IMR-90 (cell line): ENCODE data around the gene DUSP16. TPM values are rescaled to one million over a fixed set of nuclear protein-coding genes. Genes with fewer than 3 reads are reported as not detected.

Experiments
- ATAC-seq: fragments of 200-7000 bp; cut with Tn5 transposase; 2 replicates; pipeline ENCODE4 v1.9.1; 2020; ENCODE audit warnings: low read depth, mild to moderate bottlenecking, moderate library complexity
- BruUV-seq: library from RNA; stranded (reverse); fragments of 400-500 nt; replicated peaks from 2 replicates; lab custom pipeline; 2021; lab: Mats Ljungman, UMichigan
- CTCF ChIA-PET: fragments of 300-600 bp; formaldehyde crosslinking; extraction: SDS; loops from one replicate; lab custom pipeline; 2021; ENCODE audit warnings: antibody characterized with exemption; lab: Yijun Ruan, JAX
- POLR2A ChIA-PET: fragments of 300-600 bp; sonication (Branson Sonifier 250); formaldehyde crosslinking; loops from one replicate; lab custom pipeline; 2022; ENCODE audit warnings: antibody characterized with exemption; ENCODE audit not compliant: unreplicated experiment; lab: Charles Lee
- DNase-seq: peaks from one replicate; pipeline ENCODE4 v3.0.0; 2013
- H2AFZ ChIP-seq: replicated peaks from 2 replicates; pipeline ENCODE3; 2013; ENCODE audit warnings: low read length, mild to moderate bottlenecking; ENCODE audit not compliant: poor library complexity
- H2AK5ac ChIP-seq: 2 replicates; pipeline ENCODE4 v1.6.1; 2013; ENCODE audit warnings: low read depth, low read length, inconsistent platforms
- H2AK9ac ChIP-seq: replicated peaks from 2 replicates; pipeline ENCODE3; 2013; ENCODE audit warnings: mild to moderate bottlenecking, low read depth, low read length, moderate library complexity; ENCODE audit not compliant: poor library complexity
- H2BK120ac ChIP-seq: 2 replicates; pipeline ENCODE4 v1.6.1; 2013; ENCODE audit warnings: low read depth, low read length, inconsistent platforms
- H2BK15ac ChIP-seq: 3 replicates; pipeline ENCODE4 v1.6.1; 2013; ENCODE audit warnings: low read depth, low read length, inconsistent platforms
- H2BK20ac ChIP-seq: 2 replicates; pipeline ENCODE4 v1.6.1; 2013; ENCODE audit warnings: low read depth, mild to moderate bottlenecking, inconsistent platforms, low read length, moderate library complexity
- H2BK5ac ChIP-seq: 2 replicates; pipeline ENCODE4 v1.6.1; 2013; ENCODE audit warnings: mild to moderate bottlenecking, low read depth, low read length, inconsistent platforms; ENCODE audit not compliant: poor library complexity, severe bottlenecking
- H3K14ac ChIP-seq: replicated peaks from 2 replicates; pipeline ENCODE4 v1.6.1; 2013; ENCODE audit warnings: low read depth, low read length, inconsistent platforms
- H3K18ac ChIP-seq: 2 replicates; pipeline ENCODE4 v1.6.1; 2013; ENCODE audit warnings: low read depth, low read length, control low read depth
- H3K23ac ChIP-seq: 2 replicates; pipeline ENCODE4 v1.6.1; 2013; ENCODE audit warnings: low read depth, low read length, inconsistent platforms
- H3K27ac ChIP-seq: 2 replicates; pipeline ENCODE4 v1.5.1; 2013; ENCODE audit warnings: mild to moderate bottlenecking, control low read depth, low read length; ENCODE audit not compliant: insufficient read depth
- H3K27me3 ChIP-seq: 2 replicates; pipeline ENCODE4 v1.6.1; 2013; ENCODE audit warnings: low read length; ENCODE audit not compliant: control insufficient read depth, insufficient read depth
- H3K36me3 ChIP-seq: 2 replicates; pipeline ENCODE4 v1.6.1; 2013; ENCODE audit warnings: low read length, mixed read lengths; ENCODE audit not compliant: control insufficient read depth, insufficient read depth
- H3K4ac ChIP-seq: 2 replicates; pipeline ENCODE4 v1.6.1; 2013; ENCODE audit warnings: low read depth, low read length, inconsistent platforms
- H3K4me1 ChIP-seq: 2 replicates; pipeline ENCODE4 v1.6.1; 2013; ENCODE audit warnings: low read length, mixed read lengths; ENCODE audit not compliant: control insufficient read depth, insufficient read depth
- H3K4me2 ChIP-seq: 2 replicates; pipeline ENCODE4 v1.6.1; 2013; ENCODE audit warnings: low read depth, mild to moderate bottlenecking, control low read depth, low read length, moderate library complexity
- H3K4me3 ChIP-seq: 2 replicates; pipeline ENCODE4 v1.5.1; 2013; ENCODE audit warnings: low read depth, mild to moderate bottlenecking, control low read depth, low read length, moderate library complexity; ENCODE audit not compliant: insufficient read depth
- H3K56ac ChIP-seq: 2 replicates; pipeline ENCODE4 v1.6.1; 2013; ENCODE audit warnings: low read length, inconsistent platforms; ENCODE audit not compliant: insufficient read depth; ENCODE audit errors: extremely low read depth
- H3K79me1 ChIP-seq, 2 experiments: 2 replicates each; pipeline ENCODE4 v1.6.1; 2013; ENCODE audit warnings: low read length in 2 of 2, inconsistent platforms in 1 of 2, low read depth in 1 of 2
- H3K9ac ChIP-seq: 2 replicates; pipeline ENCODE4 v1.6.1; 2013; ENCODE audit warnings: low read depth, low read length, control low read depth
- H3K9me1 ChIP-seq: 2 replicates; pipeline ENCODE4 v1.6.1; 2013; ENCODE audit warnings: low read length, inconsistent platforms; ENCODE audit not compliant: insufficient read depth
- H3K9me3 ChIP-seq: 2 replicates; pipeline ENCODE4 v1.6.1; 2013; ENCODE audit warnings: low read length; ENCODE audit not compliant: control insufficient read depth, insufficient read depth
- H4K20me1 ChIP-seq: 2 replicates; pipeline ENCODE4 v1.6.1; 2013; ENCODE audit warnings: low read length, inconsistent platforms; ENCODE audit not compliant: insufficient read depth
- H4K5ac ChIP-seq: 2 replicates; pipeline ENCODE4 v1.6.1; 2013; ENCODE audit warnings: mild to moderate bottlenecking, low read depth, low read length, control low read depth
- H4K8ac ChIP-seq, 2 experiments: 2 replicates each; pipeline ENCODE4 v1.6.1; 2013; ENCODE audit warnings: low read depth in 2 of 2, low read length in 2 of 2, control low read depth in 1 of 2, inconsistent platforms in 1 of 2
- H4K91ac ChIP-seq: 2 replicates; pipeline ENCODE4 v1.6.1; 2013; ENCODE audit warnings: low read depth, low read length, inconsistent platforms; ENCODE audit not compliant: insufficient read depth
- BHLHE40 ChIP-seq: fragments of 150-350 bp; IDR thresholded peaks from 2 replicates; pipeline ENCODE4 v1.6.1; 2016; ENCODE audit warnings: mild to moderate bottlenecking, low read depth, low read length
- CTCF ChIP-seq: conservative IDR thresholded peaks from 2 replicates; pipeline ENCODE4 v1.5.1; 2012; ENCODE audit warnings: mild to moderate bottlenecking, low read depth, low read length, improper control_type of control experiment
- MAFK ChIP-seq: IDR thresholded peaks from 2 replicates; pipeline ENCODE4 v1.6.1; 2012; ENCODE audit warnings: low read depth, low read length, improper control_type of control experiment
- RCOR1 ChIP-seq: IDR thresholded peaks from 2 replicates; pipeline ENCODE4 v1.6.1; 2012; ENCODE audit warnings: mild to moderate bottlenecking, low read length, improper control_type of control experiment; ENCODE audit not compliant: insufficient replicate concordance
- WGBS, 2 experiments: methylation state at CpG; one replicate each; pipeline versions ENCODE4 v1.1.5 to v1.1.7; 2013; ENCODE audit warnings: missing lambda C conversion rate in 2 of 2; ENCODE audit not compliant: insufficient read length in 1 of 2; ENCODE audit errors: extremely low coverage in 2 of 2; 5-methylcytosine and 5-hydroxymethylcytosine counted together
- dilution Hi-C: fragments of 300-500 bp; cut with HindIII; formaldehyde crosslinking; loops from one replicate; pipeline ENCODE4 v1.14.3; 2018; ENCODE audit warnings: low sequenced_read_pairs; ENCODE audit not compliant: unreplicated experiment
- in situ Hi-C: fragments of 300-500 bp; cut with MboI; formaldehyde crosslinking; loops from 3 replicates; pipeline ENCODE4 v1.14.3; 2019; ENCODE audit warnings: low sequenced_read_pairs, inconsistent platforms, mixed read lengths
- intact Hi-C: fragments of 100-400 bp; cut with micrococcal nuclease; formaldehyde crosslinking; loops from 2 replicates; pipeline ENCODE4 v1.10.0; 2022
- polyA plus RNA-seq, 3 experiments: library from polyadenylated mRNA; depleted of rRNA; stranded (reverse); fragments of >200 nt; gene quantifications; 2 replicates each; pipeline ENCODE4 v1.2.3, GENCODE V29; 2012; ENCODE audit warnings: low replicate concordance in 1 of 3
- total RNA-seq: library from RNA; depleted of rRNA; stranded (reverse); fragments of >200 nt; gene quantifications from 2 replicates; pipeline ENCODE4 v1.2.3, GENCODE V29; 2012
- TF ChIP-seq, protein P1 (sequence below): fragments of 150-350 bp; IDR thresholded peaks from 2 replicates; pipeline ENCODE4 v1.6.1; 2017; ENCODE audit warnings: mild to moderate bottlenecking, antibody characterized with exemption, low read length, low read depth

DUSP16 gene
- total and polyA plus RNA-seq, 2 of the 4 experiments (the other 2 are of a cell fraction) = 4.7 to 10.0 TPM

DNA sequence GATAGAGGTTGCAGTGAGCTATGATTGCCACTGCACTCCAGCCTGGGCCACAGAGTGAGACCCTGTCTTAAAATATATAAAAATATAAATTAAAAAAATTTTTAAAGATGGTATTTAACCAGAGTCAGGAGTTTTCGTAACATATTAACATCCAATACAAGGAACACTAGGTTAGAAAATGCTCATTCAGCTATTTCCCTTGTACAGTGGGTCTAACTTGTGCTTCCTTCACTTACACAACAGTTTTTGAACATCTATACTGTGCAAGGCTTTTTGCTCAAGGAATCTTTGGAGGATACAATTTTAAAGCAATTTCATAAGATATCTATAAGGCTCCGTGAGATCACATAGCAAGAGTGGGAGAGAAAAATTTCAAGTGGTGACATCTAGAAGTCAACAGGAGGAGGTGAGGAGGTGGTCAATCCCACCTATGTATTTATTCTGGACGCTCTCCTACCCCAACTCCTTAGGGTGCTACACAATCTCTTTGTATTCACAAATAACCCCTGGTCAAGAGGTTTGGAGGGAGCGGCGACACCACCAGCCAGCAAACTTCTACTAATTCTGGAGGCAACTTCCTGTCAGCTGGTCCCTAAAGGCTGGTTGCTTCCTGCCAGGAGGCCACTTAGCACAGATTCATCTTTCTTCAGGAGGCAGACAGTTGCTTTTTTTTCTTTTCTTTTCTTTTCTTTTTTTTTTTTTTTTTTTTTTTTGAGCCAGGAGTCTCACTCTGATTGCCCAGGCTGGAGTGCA lies 22.2 kb downstream of the DUSP16 start:
- in situ Hi-C loops (no loop called here), intact Hi-C loops (no loop called here), dilution Hi-C loops (no loop called here)
- no peak for ATAC-seq
- WGBS, 2 experiments = 100% methylated on average over 1 of the region's 5 CpGs; no CpG with 5 or more reads in 1 of the 2 experiments
- BruUV-seq = no TSS peak
- H2BK5ac ChIP-seq = no peak overlapping the region
- no peak overlapping the region for H3K9ac ChIP-seq
- no peak overlapping the region for H2BK120ac ChIP-seq
- no peaks in the 10 kb centered on the region; the same call in 1 of the 2 replicates for H3K9me1 ChIP-seq
- H4K5ac ChIP-seq = no peak overlapping the region
- H3K4me1 ChIP-seq = no peaks in the 10 kb centered on the region
- no peak overlapping the region for H3K27ac ChIP-seq
- peaks cover 9 to 19% of the 10 kb centered on the region in 2 experiments; a peak in 3 of 4 replicates for H3K79me1 ChIP-seq
- no peak overlapping the region for H3K4me2 ChIP-seq
- no peak overlapping the region for H2AFZ ChIP-seq
- POLR2A ChIA-PET = no interaction called here
- no peaks in the 10 kb centered on the region for H3K9me3 ChIP-seq
- TF ChIP-seq MAFK (peak; percentile 46; the same call in 1 of the 2 replicates), BHLHE40 (no peak), CTCF (no peak), RCOR1 (no peak)
- TF ChIP-seq, protein P1, sequence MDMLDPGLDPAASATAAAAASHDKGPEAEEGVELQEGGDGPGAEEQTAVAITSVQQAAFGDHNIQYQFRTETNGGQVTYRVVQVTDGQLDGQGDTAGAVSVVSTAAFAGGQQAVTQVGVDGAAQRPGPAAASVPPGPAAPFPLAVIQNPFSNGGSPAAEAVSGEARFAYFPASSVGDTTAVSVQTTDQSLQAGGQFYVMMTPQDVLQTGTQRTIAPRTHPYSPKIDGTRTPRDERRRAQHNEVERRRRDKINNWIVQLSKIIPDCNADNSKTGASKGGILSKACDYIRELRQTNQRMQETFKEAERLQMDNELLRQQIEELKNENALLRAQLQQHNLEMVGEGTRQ = no peak
- H3K4ac ChIP-seq = no peak overlapping the region
- H3K18ac ChIP-seq = no peak overlapping the region
- no peak overlapping the region for H3K14ac ChIP-seq
- no peak overlapping the region for H3K56ac ChIP-seq
- CTCF ChIA-PET = interaction anchor here (0.5 to 0.6 kb wide), 2 partner anchors 62 to 1832 kb away, joined by 3 to 6 read pairs; no protein-coding TSS in a partner anchor
- H2BK15ac ChIP-seq = no peak overlapping the region
- H3K36me3 ChIP-seq = no peaks in the 10 kb centered on the region
- no peaks in the 10 kb centered on the region for H3K27me3 ChIP-seq
- H2AK5ac ChIP-seq = no peak overlapping the region
- H2BK20ac ChIP-seq = no peak overlapping the region
- H4K20me1 ChIP-seq = no peaks in the 10 kb centered on the region; the same call in 1 of the 2 replicates
- DNase-seq = no peak
- no peak overlapping the region for H4K8ac ChIP-seq
- H2AK9ac ChIP-seq = no peak overlapping the region
- H3K23ac ChIP-seq = no peak overlapping the region
- no peak overlapping the region for H4K91ac ChIP-seq
- no peak overlapping the region for H3K4me3 ChIP-seq
